Measurements from ENCODE around the gene PCDHGB7. TPM values are rescaled to one million over a fixed set of nuclear protein-coding genes. Genes with fewer than 3 reads are reported as not detected.
A peak's percentile ranks its signal among the peaks of the same experiment; 100 is the strongest.
"Not testable (repeated sequence)": the region's sequence is repeated elsewhere in the genome, so short reads cannot be mapped to it uniquely, and the experiment has no call there.

PCDHGB7 gene
- total RNA-seq, 4 donors from 2014 or later: 4.0 to 5.8 (median 4.3) TPM

DNA sequence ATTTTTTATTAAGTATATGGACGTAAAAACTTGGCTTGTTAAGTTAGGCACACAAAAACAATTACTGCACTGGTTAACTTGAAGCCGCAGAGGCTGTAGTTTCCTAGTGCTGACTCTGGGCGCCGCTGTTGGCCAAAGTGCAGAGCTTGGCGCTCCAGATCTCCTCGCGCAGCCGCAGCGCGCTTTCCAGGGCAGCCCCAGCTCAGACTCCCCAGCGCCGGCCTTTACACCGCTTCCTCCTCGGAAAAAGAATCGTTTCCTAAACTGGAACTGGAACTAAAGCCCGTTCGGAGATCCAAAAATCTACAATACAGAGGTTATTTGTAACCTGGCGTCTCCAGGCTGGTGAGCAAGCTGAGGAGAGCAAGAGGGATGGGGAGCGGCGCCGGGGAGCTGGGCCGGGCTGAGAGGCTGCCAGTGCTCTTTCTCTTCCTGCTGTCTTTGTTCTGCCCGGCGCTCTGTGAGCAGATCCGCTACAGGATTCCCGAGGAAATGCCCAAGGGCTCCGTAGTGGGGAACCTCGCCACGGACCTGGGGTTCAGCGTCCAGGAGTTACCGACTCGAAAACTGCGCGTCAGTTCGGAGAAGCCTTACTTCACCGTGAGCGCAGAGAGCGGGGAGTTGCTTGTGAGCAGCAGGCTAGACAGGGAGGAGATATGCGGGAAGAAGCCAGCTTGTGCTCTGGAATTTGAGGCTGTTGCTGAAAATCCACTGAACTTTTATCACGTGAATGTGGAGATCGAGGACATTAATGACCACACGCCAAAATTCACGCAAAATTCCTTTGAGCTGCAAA, 19.5 kb upstream of the PCDHGB7 start, which contains the start of gene PCDHGB5:
Gene PCDHGB5, plus strand, starts transcription at position 192 of the 796 bp plus-strand sequence. Its CDS starts 181 bp downstream, at position 373.
- H3K4me3 ChIP-seq: peak within 1 kb of the TSS in 3 of 4 donors; percentile 20 to 46 (median 28)
- H3K36me3 ChIP-seq, DNase-seq, H3K27me3 ChIP-seq, H3K4me1 ChIP-seq, H3K27ac ChIP-seq: not testable (repeated sequence)
- H3K9me3 ChIP-seq: peaks cover 0 to 59% (median 19%) of the 10 kb centered on the region in 4 donors
- TF ChIP-seq CTCF (IDR thresholded peaks at IDR 0.05): peak in 4 of 6 experiments; percentile 25 to 46 (median 34)

DNA sequence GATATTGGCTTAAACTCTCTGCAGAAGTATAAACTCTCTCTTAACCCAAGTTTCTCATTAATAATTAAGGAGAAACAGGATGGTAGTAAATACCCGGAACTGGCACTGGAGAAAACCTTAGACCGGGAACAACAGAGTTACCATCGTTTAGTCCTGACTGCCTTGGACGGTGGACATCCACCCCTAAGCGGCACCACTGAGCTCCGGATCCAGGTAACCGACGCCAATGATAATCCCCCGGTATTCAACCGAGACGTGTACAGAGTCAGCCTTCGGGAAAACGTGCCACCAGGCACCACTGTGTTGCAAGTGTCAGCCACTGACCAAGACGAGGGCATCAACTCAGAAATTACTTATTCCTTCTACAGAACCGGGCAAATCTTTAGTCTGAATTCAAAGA, 18.9 kb upstream of the PCDHGB7 start:
- no peaks in the 10 kb centered on the region for H3K36me3 ChIP-seq
- peaks cover 0 to 59% (median 20%) of the 10 kb centered on the region in 4 donors for H3K9me3 ChIP-seq
- H3K4me3 ChIP-seq: no peak overlapping the region
- H3K27ac ChIP-seq: no peak overlapping the region
- no peaks in the 10 kb centered on the region for H3K4me1 ChIP-seq
- TF ChIP-seq POLR2A (IDR thresholded peaks at IDR 0.05): no peak
- no peak for TF ChIP-seq CTCF (IDR thresholded peaks at IDR 0.05)
- no peaks in the 10 kb centered on the region for H3K27me3 ChIP-seq
- no peak for DNase-seq

DNA sequence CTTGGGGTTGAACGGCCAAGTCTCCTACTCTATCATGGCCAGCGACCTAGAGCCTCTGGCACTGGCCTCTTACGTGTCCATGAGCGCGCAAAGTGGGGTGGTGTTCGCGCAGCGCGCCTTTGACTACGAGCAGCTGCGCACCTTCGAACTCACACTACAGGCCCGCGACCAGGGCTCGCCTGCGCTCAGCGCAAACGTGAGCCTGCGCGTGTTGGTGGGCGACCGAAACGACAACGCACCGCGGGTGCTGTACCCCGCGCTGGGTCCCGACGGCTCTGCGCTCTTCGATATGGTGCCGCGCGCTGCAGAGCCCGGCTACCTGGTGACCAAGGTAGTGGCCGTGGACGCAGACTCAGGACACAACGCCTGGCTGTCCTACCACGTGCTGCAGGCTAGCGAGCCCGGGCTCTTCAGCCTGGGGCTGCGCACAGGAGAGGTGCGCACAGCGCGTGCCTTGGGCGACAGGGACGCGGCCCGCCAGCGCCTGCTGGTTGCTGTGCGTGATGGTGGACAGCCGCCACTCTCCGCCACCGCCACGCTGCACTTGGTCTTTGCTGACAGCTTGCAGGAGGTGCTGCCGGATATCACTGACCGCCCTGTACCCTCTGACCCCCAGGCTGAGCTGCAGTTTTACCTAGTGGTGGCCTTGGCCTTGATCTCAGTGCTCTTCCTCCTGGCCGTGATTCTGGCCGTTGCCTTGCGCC, 17.8 kb upstream of the PCDHGB7 start:
- Histone ChIP-seq H3K27ac (no peak overlapping the region), H3K4me3 (no peak overlapping the region), H3K4me1 (no peaks in the 10 kb centered on the region), H3K9me3 (peaks cover 0 to 53% (median 15%) of the 10 kb centered on the region in 4 donors), H3K36me3 (no peaks in the 10 kb centered on the region), H3K27me3 (no peaks in the 10 kb centered on the region)
- TF ChIP-seq CTCF (IDR thresholded peaks at IDR 0.05) (no peak), POLR2A (IDR thresholded peaks at IDR 0.05) (no peak)
- no peak for DNase-seq

GRCh38 chr5:141402553-141403243, 14.8 kb upstream of the PCDHGB7 start, which contains the start of gene PCDHGA9:
Gene PCDHGA9 (plus strand): TSS chr5:141402778. CDS start chr5:141402953, 175 bp downstream.
- H3K4me1 ChIP-seq: no peaks in the 10 kb centered on the region
- no peaks in the 10 kb centered on the region for H3K27me3 ChIP-seq
- no peak for DNase-seq
- H3K27ac ChIP-seq: no peak within 1 kb of the TSS
- H3K36me3 ChIP-seq: no peaks in the 10 kb centered on the region
- TF ChIP-seq POLR2A (IDR thresholded peaks at IDR 0.05) (no peak), CTCF (IDR thresholded peaks at IDR 0.05) (peak in 3 of 6 experiments; percentile 32 to 37 (median 35))
- peaks cover 0 to 58% (median 14%) of the 10 kb centered on the region in 4 donors for H3K9me3 ChIP-seq
- H3K4me3 ChIP-seq: peak within 1 kb of the TSS in 1 of 4 donors; percentile 10

DNA sequence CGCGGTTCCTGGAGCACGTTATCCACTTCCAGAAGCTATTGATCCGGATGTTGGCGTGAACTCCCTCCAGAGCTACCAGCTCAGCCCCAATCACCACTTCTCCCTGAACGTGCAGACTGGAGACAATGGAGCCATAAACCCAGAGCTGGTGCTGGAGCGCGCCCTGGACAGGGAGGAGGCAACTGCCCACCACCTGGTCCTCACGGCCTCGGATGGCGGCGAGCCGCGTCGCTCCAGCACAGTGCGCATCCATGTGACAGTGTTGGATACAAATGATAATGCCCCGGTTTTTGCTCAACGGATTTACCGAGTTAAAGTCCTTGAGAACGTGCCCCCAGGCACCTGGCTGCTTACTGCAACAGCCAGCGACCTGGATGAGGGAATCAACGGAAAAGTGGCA, 14.1 kb upstream of the PCDHGB7 start:
- no peak overlapping the region for H3K27ac ChIP-seq
- H3K4me3 ChIP-seq: no peak overlapping the region
- TF ChIP-seq CTCF (IDR thresholded peaks at IDR 0.05): no peak
- no peak for TF ChIP-seq POLR2A (IDR thresholded peaks at IDR 0.05)
- no peaks in the 10 kb centered on the region for H3K27me3 ChIP-seq
- no peaks in the 10 kb centered on the region for H3K4me1 ChIP-seq
- peaks cover 0 to 63% (median 14%) of the 10 kb centered on the region in 4 donors for H3K9me3 ChIP-seq
- H3K36me3 ChIP-seq: no peaks in the 10 kb centered on the region
- DNase-seq: no peak
